ENCODE measurements around the gene TGM3. TPM values are rescaled to one million over a fixed set of nuclear protein-coding genes. Genes with fewer than 3 reads are reported as not detected.

TGM3 gene
- total and polyA plus RNA-seq, 9 donors, result 0.13 to 0.91 (median 0.38) TPM

DNA sequence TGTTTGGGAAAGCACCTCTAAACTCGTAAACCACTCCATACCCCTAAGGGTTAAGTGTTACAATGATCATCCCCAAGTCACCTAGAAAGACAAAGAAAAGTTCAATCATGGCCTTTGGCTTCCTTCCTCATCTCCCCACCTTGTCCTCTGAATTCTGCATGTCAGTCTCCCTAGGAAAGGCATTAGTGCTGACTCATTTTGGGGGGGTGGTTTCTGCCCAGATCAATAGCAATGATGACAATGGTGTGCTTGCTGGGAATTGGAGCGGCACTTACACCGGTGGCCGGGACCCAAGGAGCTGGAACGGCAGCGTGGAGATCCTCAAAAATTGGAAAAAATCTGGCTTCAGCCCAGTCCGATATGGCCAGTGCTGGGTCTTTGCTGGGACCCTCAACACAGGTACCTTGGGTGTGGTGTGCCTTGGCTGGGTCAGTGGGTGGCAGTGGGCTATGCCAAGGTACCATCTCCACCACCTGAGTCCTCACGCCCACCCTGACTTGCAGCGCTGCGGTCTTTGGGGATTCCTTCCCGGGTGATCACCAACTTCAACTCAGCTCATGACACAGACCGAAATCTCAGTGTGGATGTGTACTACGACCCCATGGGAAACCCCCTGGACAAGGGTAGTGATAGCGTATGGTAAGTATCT, 21.2 kb downstream of the TGM3 start:
- no peak for DNase-seq
- Histone ChIP-seq H3K4me3 (ENCODE audit: low read length) (no peak overlapping the region), H3K4me1 (ENCODE audit: control insufficient read depth, insufficient read depth, low read length) (peaks cover 24% of the 10 kb centered on the region), H3K36me3 (ENCODE audit: control insufficient read depth, insufficient read depth, low read length) (no peaks in the 10 kb centered on the region), H3K27me3 (ENCODE audit: control insufficient read depth, insufficient read depth, low read length) (peaks cover 2% of the 10 kb centered on the region), H3K27ac (ENCODE audit: low read length) (no peak overlapping the region), H3K9me3 (replicated peaks; ENCODE audit: control insufficient read depth, low read depth, low read length) (no peaks in the 10 kb centered on the region)
- WGBS (ENCODE audit: insufficient coverage), result 86% methylated on average over 7 of the region's 14 CpGs

DNA sequence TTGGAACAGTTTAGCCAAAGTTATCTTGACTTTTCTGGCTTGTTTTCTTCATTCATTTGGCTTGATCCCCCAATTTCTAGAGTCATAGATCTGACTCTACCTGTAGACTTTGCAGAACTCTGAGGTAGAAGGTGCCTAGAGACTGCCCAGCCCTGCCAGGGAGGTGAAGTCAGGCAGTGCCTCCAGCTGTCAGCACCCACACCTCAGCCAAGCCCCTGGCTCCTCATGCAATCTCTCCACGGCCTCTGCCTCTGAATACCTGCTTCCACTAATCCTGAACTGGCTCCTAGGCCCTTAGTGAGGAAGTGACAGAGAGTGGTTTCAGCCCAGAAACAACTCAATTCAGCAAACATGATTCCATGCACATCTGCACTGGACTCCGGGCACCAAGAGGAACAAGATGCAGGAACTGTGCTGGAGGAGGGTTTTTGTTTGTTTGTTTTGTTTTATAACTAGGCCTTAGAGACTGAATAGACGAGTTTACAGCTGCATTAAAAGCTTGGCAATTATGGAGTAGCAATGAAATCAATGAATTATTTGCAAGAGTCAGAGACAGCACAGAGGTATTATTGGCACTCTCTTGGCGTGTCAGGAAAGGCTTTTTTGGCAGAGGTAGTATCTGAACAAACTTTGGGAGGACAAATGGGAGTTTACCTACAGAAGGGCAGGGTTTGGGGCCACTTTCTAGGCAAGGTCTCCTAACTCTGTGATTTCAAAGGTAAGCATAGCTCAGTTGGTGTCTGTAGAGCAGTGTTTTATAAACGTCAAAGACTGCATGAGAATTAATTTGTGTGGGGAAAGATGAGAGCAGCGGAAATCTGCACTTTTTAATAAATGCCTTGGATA, 25.2 kb downstream of the TGM3 start:
- DNase-seq, result peak; percentile 25
- no peaks in the 10 kb centered on the region for H3K36me3 ChIP-seq (ENCODE audit: control insufficient read depth, insufficient read depth, low read length)
- H3K4me3 ChIP-seq (ENCODE audit: low read length), result no peak overlapping the region
- peaks cover 2% of the 10 kb centered on the region for H3K27me3 ChIP-seq (ENCODE audit: control insufficient read depth, insufficient read depth, low read length)
- no peaks in the 10 kb centered on the region for H3K9me3 ChIP-seq (replicated peaks; ENCODE audit: control insufficient read depth, low read depth, low read length)
- WGBS (ENCODE audit: insufficient coverage), result 38% methylated on average over 4 of the region's 6 CpGs
- no peak overlapping the region for H3K27ac ChIP-seq (ENCODE audit: low read length)
- peaks cover 11% of the 10 kb centered on the region for H3K4me1 ChIP-seq (ENCODE audit: control insufficient read depth, insufficient read depth, low read length)

DNA sequence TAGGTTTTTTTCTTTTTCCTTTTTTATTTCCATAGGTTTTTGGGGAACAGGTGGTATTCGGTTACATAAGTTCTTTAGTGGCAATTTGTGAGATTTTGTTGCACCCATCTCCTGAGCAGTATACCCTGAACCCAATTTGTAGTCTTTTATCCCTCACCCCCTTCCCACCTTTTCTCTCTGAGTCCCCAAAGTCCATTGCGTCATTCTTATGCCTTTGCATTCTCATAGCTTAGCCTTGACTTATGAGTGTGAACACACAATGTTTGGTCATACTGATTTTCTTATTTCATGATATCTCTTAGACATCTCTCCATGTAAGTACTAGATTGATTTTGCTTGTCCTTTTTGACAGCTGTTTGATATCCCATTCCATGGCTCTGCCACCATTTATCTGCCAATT, 27.2 kb downstream of the TGM3 start:
- no peak for DNase-seq
- no peaks in the 10 kb centered on the region for H3K9me3 ChIP-seq (replicated peaks; ENCODE audit: control insufficient read depth, low read depth, low read length)
- H3K4me3 ChIP-seq (ENCODE audit: low read length), result no peak overlapping the region
- no peaks in the 10 kb centered on the region for H3K36me3 ChIP-seq (ENCODE audit: control insufficient read depth, insufficient read depth, low read length)
- H3K27me3 ChIP-seq (ENCODE audit: control insufficient read depth, insufficient read depth, low read length), result peaks cover 2% of the 10 kb centered on the region
- H3K4me1 ChIP-seq (ENCODE audit: control insufficient read depth, insufficient read depth, low read length), result peaks cover 13% of the 10 kb centered on the region
- WGBS (ENCODE audit: insufficient coverage), result no CpG with 5 or more reads among the region's 2 CpGs
- no peak overlapping the region for H3K27ac ChIP-seq (ENCODE audit: low read length)

DNA sequence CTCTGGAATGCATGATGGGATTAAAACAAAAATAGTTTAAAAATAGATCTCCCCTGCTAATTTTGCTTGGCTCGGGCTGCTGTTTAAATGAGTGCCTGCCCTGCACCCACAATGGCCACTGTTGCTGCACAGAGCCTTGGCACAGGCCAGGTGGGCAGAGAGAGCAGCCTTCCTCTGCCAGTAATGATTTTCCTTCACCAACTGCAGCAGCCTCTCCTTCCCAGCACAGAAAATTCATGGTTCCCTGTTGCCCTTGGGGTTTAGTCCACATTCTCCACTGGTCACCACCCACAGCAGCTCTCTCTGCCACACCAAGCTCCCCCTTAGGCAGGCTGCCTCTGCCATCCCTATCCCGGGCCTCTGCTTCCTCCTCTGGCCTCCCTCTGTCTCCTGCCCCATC, 30.2 kb downstream of the TGM3 start:
- H3K9me3 ChIP-seq (replicated peaks; ENCODE audit: control insufficient read depth, low read depth, low read length), result no peaks in the 10 kb centered on the region
- H3K36me3 ChIP-seq (ENCODE audit: control insufficient read depth, insufficient read depth, low read length), result no peaks in the 10 kb centered on the region
- peaks cover 7% of the 10 kb centered on the region for H3K4me1 ChIP-seq (ENCODE audit: control insufficient read depth, insufficient read depth, low read length)
- no peak for DNase-seq
- no peak overlapping the region for H3K4me3 ChIP-seq (ENCODE audit: low read length)
- no peaks in the 10 kb centered on the region for H3K27me3 ChIP-seq (ENCODE audit: control insufficient read depth, insufficient read depth, low read length)
- WGBS (ENCODE audit: insufficient coverage), result 62% methylated on average over 2 of the region's 2 CpGs
- H3K27ac ChIP-seq (ENCODE audit: low read length), result no peak overlapping the region

DNA sequence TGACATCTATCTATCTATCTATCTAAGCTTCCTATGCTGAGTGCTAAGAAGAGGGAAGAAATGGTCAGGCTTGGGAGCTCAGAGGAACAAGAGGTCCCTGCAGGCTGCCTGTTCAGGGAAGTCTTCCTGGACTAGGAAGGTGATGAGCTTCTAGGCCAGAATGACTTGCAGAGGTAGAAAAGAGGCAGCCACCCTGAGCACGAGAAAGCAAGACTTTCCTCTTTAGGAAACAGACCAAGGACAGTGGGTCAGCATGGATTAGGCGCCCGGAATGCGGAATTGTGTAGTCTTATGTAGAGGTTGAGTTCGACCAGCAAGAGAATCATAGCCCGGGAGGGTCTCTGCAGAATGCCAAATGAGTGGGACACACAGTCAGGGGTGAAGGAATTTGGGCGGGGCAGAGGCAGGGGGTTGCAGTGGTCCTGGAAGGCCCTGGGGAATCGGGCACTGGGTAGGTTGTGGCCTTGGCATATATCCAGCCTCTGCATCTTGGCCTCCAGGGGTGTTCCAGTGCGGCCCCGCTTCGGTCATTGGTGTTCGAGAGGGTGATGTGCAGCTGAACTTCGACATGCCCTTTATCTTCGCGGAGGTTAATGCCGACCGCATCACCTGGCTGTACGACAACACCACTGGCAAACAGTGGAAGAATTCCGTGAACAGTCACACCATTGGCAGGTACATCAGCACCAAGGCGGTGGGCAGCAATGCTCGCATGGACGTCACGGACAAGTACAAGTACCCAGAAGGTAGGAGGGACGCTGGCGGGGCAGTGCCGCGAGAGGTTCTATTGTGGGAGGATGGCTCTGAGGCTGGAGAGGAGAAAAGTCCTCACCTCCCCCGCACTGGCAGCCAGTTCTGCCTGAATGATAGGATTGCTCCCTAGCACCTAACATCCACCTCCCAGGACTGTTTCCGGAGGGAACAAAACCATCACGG, 32.1 kb downstream of the TGM3 start:
- Histone ChIP-seq H3K9me3 (replicated peaks; ENCODE audit: control insufficient read depth, low read depth, low read length) (no peaks in the 10 kb centered on the region), H3K36me3 (ENCODE audit: control insufficient read depth, insufficient read depth, low read length) (no peaks in the 10 kb centered on the region), H3K4me1 (ENCODE audit: control insufficient read depth, insufficient read depth, low read length) (peaks cover 14% of the 10 kb centered on the region), H3K27ac (ENCODE audit: low read length) (no peak overlapping the region), H3K27me3 (ENCODE audit: control insufficient read depth, insufficient read depth, low read length) (no peaks in the 10 kb centered on the region), H3K4me3 (ENCODE audit: low read length) (no peak overlapping the region)
- DNase-seq, result no peak
- WGBS (ENCODE audit: insufficient coverage), result 93% methylated on average over 27 of the region's 30 CpGs

DNA sequence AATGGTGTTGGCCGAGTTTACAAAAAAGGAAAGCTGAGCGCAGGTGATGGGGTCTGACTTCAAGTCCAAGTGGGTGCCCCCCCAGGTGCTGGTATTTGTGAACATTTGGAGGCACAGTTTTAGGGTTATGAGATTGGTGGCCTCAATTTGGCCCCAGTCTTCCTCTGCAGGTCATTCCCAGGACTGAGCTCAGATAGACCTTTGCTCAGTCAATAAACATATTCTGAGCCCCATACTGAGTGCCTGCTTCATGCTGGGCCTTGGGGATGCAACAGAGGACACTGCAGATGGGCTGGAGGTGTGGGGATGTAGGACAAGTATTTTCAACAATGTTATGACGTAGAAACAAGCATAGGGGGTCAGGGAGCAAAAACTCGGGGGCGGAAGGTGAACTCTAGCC, 33.5 kb downstream of the TGM3 start:
- no peak for DNase-seq
- Histone ChIP-seq H3K4me1 (ENCODE audit: control insufficient read depth, insufficient read depth, low read length) (peaks cover 18% of the 10 kb centered on the region), H3K27ac (ENCODE audit: low read length) (no peak overlapping the region), H3K27me3 (ENCODE audit: control insufficient read depth, insufficient read depth, low read length) (no peaks in the 10 kb centered on the region), H3K4me3 (ENCODE audit: low read length) (no peak overlapping the region), H3K9me3 (replicated peaks; ENCODE audit: control insufficient read depth, low read depth, low read length) (no peaks in the 10 kb centered on the region), H3K36me3 (ENCODE audit: control insufficient read depth, insufficient read depth, low read length) (no peaks in the 10 kb centered on the region)
- 73% methylated on average over 3 of the region's 5 CpGs for WGBS (ENCODE audit: insufficient coverage)

DNA sequence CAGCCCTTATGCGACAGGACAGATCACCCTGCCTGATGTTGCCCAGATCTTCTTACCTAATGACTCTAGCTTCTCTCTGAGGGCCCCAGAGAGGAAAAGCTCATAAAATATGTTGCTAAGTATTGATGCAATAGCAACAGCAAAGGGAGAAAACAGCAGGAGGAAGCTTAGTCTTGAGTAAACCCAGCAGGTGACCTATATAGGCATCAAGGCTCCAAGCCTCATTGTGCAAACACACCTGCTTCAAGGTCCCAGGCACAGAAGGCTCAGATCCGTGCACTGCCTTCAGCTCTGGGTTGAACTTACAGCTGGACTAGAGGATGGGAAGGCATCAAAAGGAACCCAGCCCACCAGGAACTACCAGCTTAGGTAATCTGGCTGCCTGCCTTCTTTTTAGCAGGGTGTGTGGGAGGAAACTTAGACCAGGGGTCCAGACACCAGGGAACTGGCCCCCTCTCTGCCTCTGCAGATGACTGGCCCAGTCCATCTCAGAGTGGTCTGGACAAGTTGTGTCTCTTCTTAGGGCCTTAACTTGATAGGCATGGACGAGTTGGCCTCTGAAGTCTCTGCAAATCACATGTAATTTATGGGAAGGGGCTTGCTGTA, 34.4 kb downstream of the TGM3 start:
- no peaks in the 10 kb centered on the region for H3K27me3 ChIP-seq (ENCODE audit: control insufficient read depth, insufficient read depth, low read length)
- no peak overlapping the region for H3K27ac ChIP-seq (ENCODE audit: low read length)
- no peaks in the 10 kb centered on the region for H3K9me3 ChIP-seq (replicated peaks; ENCODE audit: control insufficient read depth, low read depth, low read length)
- WGBS (ENCODE audit: insufficient coverage), result no CpG with 5 or more reads among the region's 3 CpGs
- DNase-seq, result no peak
- no peaks in the 10 kb centered on the region for H3K36me3 ChIP-seq (ENCODE audit: control insufficient read depth, insufficient read depth, low read length)
- peaks cover 21% of the 10 kb centered on the region for H3K4me1 ChIP-seq (ENCODE audit: control insufficient read depth, insufficient read depth, low read length)
- no peak overlapping the region for H3K4me3 ChIP-seq (ENCODE audit: low read length)

DNA sequence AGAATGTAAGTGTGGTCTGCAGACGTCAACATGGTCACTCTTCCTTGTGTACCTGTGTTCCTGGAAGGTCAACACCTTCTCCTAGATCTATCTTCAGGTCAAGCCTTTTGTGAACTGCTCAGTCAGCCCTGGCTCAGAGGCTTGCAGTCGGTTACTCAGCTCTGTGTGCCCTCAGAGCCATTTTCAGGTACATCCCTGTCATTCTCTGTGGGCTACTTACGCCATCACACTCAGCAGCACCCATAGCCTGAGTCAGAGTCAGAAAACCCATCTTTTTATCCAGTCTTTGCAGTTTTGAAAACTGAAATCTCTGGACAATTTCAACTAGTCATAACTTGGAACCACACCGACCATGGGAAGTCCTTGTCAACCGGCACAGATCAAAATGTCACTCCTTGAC, 35.3 kb downstream of the TGM3 start:
- WGBS (ENCODE audit: insufficient coverage), result 88% methylated on average over 3 of the region's 5 CpGs
- H3K27me3 ChIP-seq (ENCODE audit: control insufficient read depth, insufficient read depth, low read length), result no peaks in the 10 kb centered on the region
- H3K36me3 ChIP-seq (ENCODE audit: control insufficient read depth, insufficient read depth, low read length), result no peaks in the 10 kb centered on the region
- H3K4me3 ChIP-seq (ENCODE audit: low read length), result no peak overlapping the region
- H3K9me3 ChIP-seq (replicated peaks; ENCODE audit: control insufficient read depth, low read depth, low read length), result no peaks in the 10 kb centered on the region
- no peak for DNase-seq
- no peak overlapping the region for H3K27ac ChIP-seq (ENCODE audit: low read length)
- H3K4me1 ChIP-seq (ENCODE audit: control insufficient read depth, insufficient read depth, low read length), result peaks cover 22% of the 10 kb centered on the region

DNA sequence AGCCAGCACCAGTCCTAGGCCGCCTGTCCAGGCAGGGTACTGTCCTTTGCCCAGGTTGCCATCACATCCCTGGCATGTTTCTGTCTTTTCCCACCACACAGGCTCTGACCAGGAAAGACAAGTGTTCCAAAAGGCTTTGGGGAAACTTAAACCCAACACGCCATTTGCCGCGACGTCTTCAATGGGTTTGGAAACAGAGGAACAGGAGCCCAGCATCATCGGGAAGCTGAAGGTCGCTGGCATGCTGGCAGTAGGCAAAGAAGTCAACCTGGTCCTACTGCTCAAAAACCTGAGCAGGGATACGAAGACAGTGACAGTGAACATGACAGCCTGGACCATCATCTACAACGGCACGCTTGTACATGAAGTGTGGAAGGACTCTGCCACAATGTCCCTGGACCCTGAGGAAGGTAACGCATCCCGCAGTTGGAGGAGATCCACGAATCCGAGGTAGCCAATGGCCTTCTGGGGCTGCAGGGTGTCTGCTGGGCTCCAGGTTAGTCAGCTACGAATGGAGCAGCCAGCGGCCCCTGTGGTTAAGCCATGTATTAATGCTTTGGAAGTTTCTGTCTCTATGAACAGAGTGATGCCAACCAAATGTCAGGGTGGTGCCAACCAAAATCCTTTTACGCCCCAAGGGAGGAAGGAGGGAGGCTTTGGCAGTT, 36.2 kb downstream of the TGM3 start:
- Histone ChIP-seq H3K4me3 (ENCODE audit: low read length) (no peak overlapping the region), H3K27me3 (ENCODE audit: control insufficient read depth, insufficient read depth, low read length) (no peaks in the 10 kb centered on the region), H3K36me3 (ENCODE audit: control insufficient read depth, insufficient read depth, low read length) (no peaks in the 10 kb centered on the region), H3K4me1 (ENCODE audit: control insufficient read depth, insufficient read depth, low read length) (peaks cover 21% of the 10 kb centered on the region), H3K9me3 (replicated peaks; ENCODE audit: control insufficient read depth, low read depth, low read length) (no peaks in the 10 kb centered on the region), H3K27ac (ENCODE audit: low read length) (no peak overlapping the region)
- 91% methylated on average over 14 of the region's 17 CpGs for WGBS (ENCODE audit: insufficient coverage)
- DNase-seq, result no peak

Data from muscle of leg (tissue), 11 donors.